HG02943 (cell line): Measurements from ENCODE around the gene ARHGEF18.
"Not testable (repeated sequence)": the region's sequence is repeated elsewhere in the genome, so short reads cannot be mapped to it uniquely, and the experiment has no call there.

Experiments used
- ATAC-seq: cut with Tn5 transposase; IDR thresholded peaks from one replicate; pipeline ENCODE4 v1.9.1; 2021; ENCODE audit warnings: mild to moderate bottlenecking, low read depth, moderate library complexity; ENCODE audit not compliant: unreplicated experiment

ARHGEF18 gene

GRCh38 chr19:7348587-7349230, at the start of gene ARHGEF18:
Gene ARHGEF18 (plus strand): TSS chr19:7348937. CDS start chr19:7362891, 13,954 bp downstream.
- ATAC-seq: no peak

GRCh38 chr19:7301525-7301924, 47.2 kb upstream of the ARHGEF18 start:
- no peak for ATAC-seq

- no peak for ATAC-seq
Observed at GRCh38 chr19:7303470-7303869, 45.3 kb upstream of the ARHGEF18 start.

- ATAC-seq: no peak
Observed at GRCh38 chr19:7304200-7304599, 44.5 kb upstream of the ARHGEF18 start.

- no peak for ATAC-seq
Observed at GRCh38 chr19:7307590-7308218, 41.0 kb upstream of the ARHGEF18 start.

GRCh38 chr19:7308327-7308726, 40.4 kb upstream of the ARHGEF18 start:
- not testable (repeated sequence) for ATAC-seq

GRCh38 chr19:7311911-7312310, 36.8 kb upstream of the ARHGEF18 start:
- ATAC-seq: no peak

GRCh38 chr19:7312816-7313215, 35.9 kb upstream of the ARHGEF18 start:
- no peak for ATAC-seq

GRCh38 chr19:7318176-7318575, 30.6 kb upstream of the ARHGEF18 start:
- ATAC-seq: no peak

GRCh38 chr19:7326105-7326877, 22.4 kb upstream of the ARHGEF18 start:
- ATAC-seq: no peak

GRCh38 chr19:7327802-7328201, 20.9 kb upstream of the ARHGEF18 start:
- no peak for ATAC-seq

GRCh38 chr19:7328647-7329046, 20.1 kb upstream of the ARHGEF18 start:
- ATAC-seq: no peak

- no peak for ATAC-seq
Observed at GRCh38 chr19:7331446-7331845, 17.3 kb upstream of the ARHGEF18 start.

GRCh38 chr19:7333198-7334118, 15.3 kb upstream of the ARHGEF18 start:
- no peak for ATAC-seq

GRCh38 chr19:7336321-7336973, 12.3 kb upstream of the ARHGEF18 start:
- no peak for ATAC-seq

GRCh38 chr19:7337380-7338194, 11.2 kb upstream of the ARHGEF18 start:
- ATAC-seq: peak; percentile 61

- ATAC-seq: no peak
Observed at GRCh38 chr19:7340959-7341837, 7.5 kb upstream of the ARHGEF18 start.

GRCh38 chr19:7342143-7342542, 6.6 kb upstream of the ARHGEF18 start:
- no peak for ATAC-seq
